Activated T-cell treated with anti-CD3 and anti-CD28 coated beads, Interleukin-2, amount 50 U/mL, for 72 hours (primary cell): Measurements from ENCODE around the gene EZR. TPM values are rescaled to one million over a fixed set of nuclear protein-coding genes. Genes with fewer than 3 reads are reported as not detected.

Source experiments
- ATAC-seq, 2 donors: fragments of 150-1000 bp; cut with Tn5 transposase; replicated peaks in 1 of 2; 2 replicates each; pipeline ENCODE4 v1.10.0; 2021; ENCODE audit warnings: moderate library complexity in 2 of 2, mild to moderate bottlenecking in 1 of 2
- DNase-seq, 2 donors: peaks; one replicate each; pipeline ENCODE4 v3.0.0; 2021 to 2022; ENCODE audit warnings: mixed read lengths in 1 of 2
- H3K27ac Mint-ChIP-seq: one replicate; pipeline ENCODE4 v1.8.0; 2022; ENCODE audit warnings: mild to moderate bottlenecking, moderate library complexity, mixed read lengths
- H3K27me3 Mint-ChIP-seq: one replicate; pipeline ENCODE4 v1.8.0; 2022; ENCODE audit warnings: low read depth, mixed read lengths
- H3K36me3 Mint-ChIP-seq, 2 donors: one replicate each; pipeline ENCODE4 v1.8.0; 2022; ENCODE audit warnings: mixed read lengths in 2 of 2, mild to moderate bottlenecking in 1 of 2; ENCODE audit not compliant: insufficient read depth in 2 of 2
- H3K4me1 Mint-ChIP-seq: one replicate; pipeline ENCODE4 v1.8.0; 2022; ENCODE audit warnings: low read depth, mixed read lengths
- H3K4me3 Mint-ChIP-seq, 2 donors: one replicate each; pipeline ENCODE4 v1.8.0; 2022; ENCODE audit warnings: mild to moderate bottlenecking in 2 of 2, mixed read lengths in 2 of 2, moderate library complexity in 2 of 2
- H3K9me3 Mint-ChIP-seq, 2 donors: one replicate each; pipeline ENCODE4 v1.8.0; 2022; ENCODE audit warnings: mixed read lengths in 2 of 2
- total RNA-seq, 2 donors: library from RNA; stranded (reverse); gene quantifications; one replicate each; pipeline ENCODE4 v1.2.3, GENCODE V29; 2022

Gene EZR
- total RNA-seq, 2 donors from 2014 or later: 167 to 177 TPM

GRCh38 chr6:158780988-158781691 lies 38.0 kb downstream of the EZR start:
- no peaks in the 10 kb centered on the region for H3K27me3 Mint-ChIP-seq
- DNase-seq: no peak
- peak overlapping the region; percentile 31 for H3K27ac Mint-ChIP-seq
- peaks cover 14 to 59% of the 10 kb centered on the region in 2 donors for H3K36me3 Mint-ChIP-seq
- no peak overlapping the region for H3K4me3 Mint-ChIP-seq
- peaks cover 33% of the 10 kb centered on the region for H3K4me1 Mint-ChIP-seq
- H3K9me3 Mint-ChIP-seq: no peaks in the 10 kb centered on the region
- ATAC-seq: no peak

- no peaks in the 10 kb centered on the region for H3K9me3 Mint-ChIP-seq
- ATAC-seq (no peak), DNase-seq (no peak)
- no peak overlapping the region for H3K4me3 Mint-ChIP-seq
- H3K27me3 Mint-ChIP-seq: no peaks in the 10 kb centered on the region
- peaks cover 14 to 58% of the 10 kb centered on the region in 2 donors for H3K36me3 Mint-ChIP-seq
- peak overlapping the region; percentile 31 for H3K27ac Mint-ChIP-seq
- H3K4me1 Mint-ChIP-seq: peaks cover 34% of the 10 kb centered on the region
Observed at GRCh38 chr6:158780246-158780884, 38.8 kb downstream of the EZR start.

DNA sequence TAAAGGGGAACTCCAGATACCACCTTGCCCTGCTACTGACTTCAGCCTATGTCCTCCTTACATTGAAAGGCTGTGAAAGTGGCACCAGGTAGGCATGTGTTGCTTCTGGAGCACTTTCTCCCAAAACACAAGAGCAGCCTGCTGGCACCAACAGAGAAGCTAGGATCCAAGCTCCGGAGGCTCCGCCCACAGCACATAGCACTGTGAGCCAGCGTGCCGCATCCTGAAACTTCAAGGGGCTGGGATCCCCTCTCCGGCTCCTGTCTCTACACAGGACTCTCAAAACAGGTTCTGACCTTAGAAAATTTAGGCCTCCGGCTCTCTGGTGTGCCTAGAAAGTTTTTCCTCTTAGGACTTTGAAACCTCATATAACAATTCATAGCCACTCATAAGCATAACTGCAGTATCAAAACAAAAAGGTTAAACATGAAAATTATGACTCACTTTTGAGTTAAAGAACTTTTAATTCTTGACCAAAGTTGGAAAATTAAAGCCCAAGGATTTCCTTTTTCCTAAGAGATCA lies 41.1 kb downstream of the EZR start:
- no peak overlapping the region for H3K4me3 Mint-ChIP-seq
- H3K27me3 Mint-ChIP-seq: no peaks in the 10 kb centered on the region
- ATAC-seq (no peak), DNase-seq (no peak)
- H3K4me1 Mint-ChIP-seq: peaks cover 55% of the 10 kb centered on the region
- H3K27ac Mint-ChIP-seq: peak overlapping the region; percentile 58
- no peaks in the 10 kb centered on the region for H3K9me3 Mint-ChIP-seq
- peaks cover 15 to 45% of the 10 kb centered on the region in 2 donors for H3K36me3 Mint-ChIP-seq

DNA sequence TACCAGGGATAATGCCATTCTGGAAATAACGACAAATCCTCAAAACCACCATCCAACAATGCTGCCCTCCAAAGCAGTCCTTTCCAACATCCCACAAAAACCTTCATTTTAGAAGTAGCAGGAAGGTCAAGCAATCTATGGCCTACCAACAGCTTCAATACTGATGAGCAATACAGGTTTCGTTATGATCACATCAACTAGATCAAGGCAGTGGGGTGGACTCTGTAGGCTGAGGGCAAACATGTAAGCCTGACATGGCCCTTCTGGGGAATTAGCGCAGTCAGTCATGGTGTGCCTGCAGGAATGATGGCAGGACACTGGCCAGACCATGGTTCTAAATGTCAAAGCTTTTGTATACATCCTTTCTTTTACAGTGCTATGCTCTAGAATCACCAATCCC lies 41.7 kb downstream of the EZR start:
- no peak for DNase-seq
- peak overlapping the region; percentile 63 for H3K27ac Mint-ChIP-seq

DNA sequence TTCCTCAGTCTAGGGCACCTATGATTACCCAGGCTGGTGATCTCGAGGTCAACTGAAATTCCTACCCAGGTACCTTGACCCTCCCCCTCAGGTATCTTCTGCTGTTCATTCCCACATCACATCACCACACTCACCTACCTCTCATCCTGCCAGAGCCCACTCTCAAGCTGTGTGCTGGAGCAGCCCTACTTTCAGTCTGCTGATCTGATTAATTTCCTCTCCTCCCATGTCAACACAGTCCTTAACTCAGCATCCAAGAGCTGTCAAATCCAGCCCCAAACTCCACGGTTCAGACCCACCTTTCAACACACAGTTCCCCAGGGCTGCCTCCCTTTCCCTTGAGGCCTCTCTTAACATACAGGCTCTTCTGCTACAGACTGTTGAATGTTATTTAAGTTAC lies 42.4 kb downstream of the EZR start:
- Mint-ChIP-seq H3K9me3 (no peaks in the 10 kb centered on the region), H3K36me3 (peaks cover 17 to 37% of the 10 kb centered on the region in 2 donors), H3K27ac (peak overlapping the region; percentile 63), H3K27me3 (no peaks in the 10 kb centered on the region), H3K4me1 (peaks cover 62% of the 10 kb centered on the region), H3K4me3 (no peak overlapping the region)
- no peak for ATAC-seq
- DNase-seq: no peak

More for the DNA sequence above, 41.7 kb downstream of the EZR start:
- H3K9me3 Mint-ChIP-seq: no peaks in the 10 kb centered on the region
- H3K27me3 Mint-ChIP-seq: no peaks in the 10 kb centered on the region
- H3K4me1 Mint-ChIP-seq: peaks cover 56% of the 10 kb centered on the region
- no peak overlapping the region for H3K4me3 Mint-ChIP-seq
- peaks cover 15 to 41% of the 10 kb centered on the region in 2 donors for H3K36me3 Mint-ChIP-seq
- ATAC-seq: peak in 1 of 2 donors; percentile 24

DNA sequence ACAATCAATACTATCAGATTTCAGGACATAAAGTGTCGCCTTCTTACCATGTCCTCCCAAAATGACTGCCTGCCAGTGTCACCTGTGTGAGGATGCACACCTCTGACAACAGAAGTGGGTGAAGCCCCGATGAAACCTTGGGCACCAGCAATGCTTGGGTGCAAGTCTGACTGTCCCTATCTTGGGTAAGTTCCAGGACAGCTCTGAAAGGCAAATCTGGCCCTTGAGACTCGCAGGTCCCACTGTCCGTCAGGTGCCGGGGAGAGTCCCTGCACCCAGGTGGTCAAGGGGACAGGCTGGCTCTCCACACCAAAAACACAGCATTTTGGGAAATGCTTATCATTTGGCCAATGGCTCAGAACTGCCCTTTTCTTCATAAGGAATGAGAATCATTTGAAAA lies 43.3 kb downstream of the EZR start:
- DNase-seq (no peak), ATAC-seq (no peak)
- no peak overlapping the region for H3K4me3 Mint-ChIP-seq
- H3K27me3 Mint-ChIP-seq: no peaks in the 10 kb centered on the region
- no peak overlapping the region for H3K27ac Mint-ChIP-seq
- H3K4me1 Mint-ChIP-seq: peaks cover 71% of the 10 kb centered on the region
- H3K36me3 Mint-ChIP-seq: peaks cover 17 to 38% of the 10 kb centered on the region in 2 donors
- H3K9me3 Mint-ChIP-seq: no peaks in the 10 kb centered on the region

DNA sequence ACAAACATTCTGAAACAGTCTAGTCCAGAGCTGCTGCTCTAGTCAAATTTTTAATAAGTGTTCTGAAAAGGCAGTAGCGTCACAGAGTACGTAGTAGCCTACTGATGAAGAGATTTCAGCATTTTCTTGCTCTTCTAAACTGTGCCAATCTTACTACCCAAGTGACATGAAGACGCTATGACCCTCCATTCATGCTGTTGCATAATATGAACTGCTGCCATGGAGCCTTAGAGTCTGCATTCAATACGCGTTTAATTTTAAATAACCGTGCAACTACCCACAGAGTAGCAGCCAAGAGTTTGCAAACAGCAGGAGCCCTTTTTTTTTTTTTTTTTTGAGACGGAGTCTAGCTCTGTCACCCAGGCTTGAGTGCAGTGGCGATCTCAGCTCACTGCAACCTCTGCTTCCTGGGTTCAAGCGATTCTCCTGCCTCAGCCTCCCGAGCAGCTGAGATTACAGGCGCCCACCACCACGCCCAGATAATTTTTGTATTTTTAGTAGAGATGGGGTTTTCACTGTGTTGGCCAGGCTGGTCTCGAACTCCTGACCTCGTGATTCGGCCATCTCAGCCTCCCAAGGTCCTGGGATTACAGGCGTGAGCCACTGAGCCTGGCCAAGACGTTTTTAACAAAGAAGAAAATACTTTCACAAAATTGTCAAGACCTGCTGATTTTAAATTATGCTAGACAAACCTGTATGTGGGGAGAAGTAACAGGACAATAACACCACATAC lies 44.3 kb downstream of the EZR start:
- no peak overlapping the region for H3K27ac Mint-ChIP-seq
- H3K4me1 Mint-ChIP-seq: peaks cover 71% of the 10 kb centered on the region
- H3K9me3 Mint-ChIP-seq: no peaks in the 10 kb centered on the region
- no peak for DNase-seq
- H3K4me3 Mint-ChIP-seq: no peak overlapping the region
- H3K27me3 Mint-ChIP-seq: no peaks in the 10 kb centered on the region
- peaks cover 21 to 42% of the 10 kb centered on the region in 2 donors for H3K36me3 Mint-ChIP-seq
- no peak for ATAC-seq

- peaks cover 73% of the 10 kb centered on the region for H3K4me1 Mint-ChIP-seq
- no peak overlapping the region for H3K4me3 Mint-ChIP-seq
- H3K27ac Mint-ChIP-seq: peak overlapping the region; percentile 90
- ATAC-seq: no peak
- H3K36me3 Mint-ChIP-seq: peaks cover 23 to 44% of the 10 kb centered on the region in 2 donors
- no peak for DNase-seq
- no peaks in the 10 kb centered on the region for H3K27me3 Mint-ChIP-seq
- H3K9me3 Mint-ChIP-seq: no peaks in the 10 kb centered on the region
Observed at GRCh38 chr6:158773581-158774449, 45.4 kb downstream of the EZR start.

- no peak for ATAC-seq
- H3K36me3 Mint-ChIP-seq: peaks cover 23 to 43% of the 10 kb centered on the region in 2 donors
- DNase-seq: no peak
- no peak overlapping the region for H3K4me3 Mint-ChIP-seq
- peaks cover 73% of the 10 kb centered on the region for H3K4me1 Mint-ChIP-seq
- no peaks in the 10 kb centered on the region for H3K27me3 Mint-ChIP-seq
- H3K9me3 Mint-ChIP-seq: no peaks in the 10 kb centered on the region
- H3K27ac Mint-ChIP-seq: peak overlapping the region; percentile 90
Observed at GRCh38 chr6:158772851-158773371, 46.3 kb downstream of the EZR start.

DNA sequence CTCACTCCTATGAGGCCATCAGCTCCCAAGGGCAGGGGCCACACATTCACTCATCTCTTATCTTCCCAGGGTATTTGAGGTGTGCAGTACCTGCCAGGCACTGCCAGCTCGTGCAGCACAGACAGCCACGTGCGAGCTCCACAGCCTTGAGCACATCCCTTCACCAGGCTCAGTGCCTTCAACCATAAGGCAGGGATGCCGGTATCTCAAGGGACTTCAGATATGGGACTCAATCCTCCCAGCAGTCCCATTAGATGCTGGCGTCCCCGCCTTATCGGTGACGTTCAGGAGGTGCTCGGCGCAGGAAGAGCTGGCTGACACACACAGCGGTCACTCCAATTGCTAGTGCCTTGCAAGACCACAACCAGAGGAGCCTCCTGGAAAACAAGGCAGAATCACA lies 47.0 kb downstream of the EZR start:
- no peaks in the 10 kb centered on the region for H3K27me3 Mint-ChIP-seq
- H3K9me3 Mint-ChIP-seq: no peaks in the 10 kb centered on the region
- H3K36me3 Mint-ChIP-seq: peaks cover 23 to 44% of the 10 kb centered on the region in 2 donors
- H3K4me3 Mint-ChIP-seq: no peak overlapping the region
- peak overlapping the region; percentile 55 for H3K27ac Mint-ChIP-seq
- no peak for ATAC-seq
- DNase-seq: no peak
- H3K4me1 Mint-ChIP-seq: peaks cover 66% of the 10 kb centered on the region

DNA sequence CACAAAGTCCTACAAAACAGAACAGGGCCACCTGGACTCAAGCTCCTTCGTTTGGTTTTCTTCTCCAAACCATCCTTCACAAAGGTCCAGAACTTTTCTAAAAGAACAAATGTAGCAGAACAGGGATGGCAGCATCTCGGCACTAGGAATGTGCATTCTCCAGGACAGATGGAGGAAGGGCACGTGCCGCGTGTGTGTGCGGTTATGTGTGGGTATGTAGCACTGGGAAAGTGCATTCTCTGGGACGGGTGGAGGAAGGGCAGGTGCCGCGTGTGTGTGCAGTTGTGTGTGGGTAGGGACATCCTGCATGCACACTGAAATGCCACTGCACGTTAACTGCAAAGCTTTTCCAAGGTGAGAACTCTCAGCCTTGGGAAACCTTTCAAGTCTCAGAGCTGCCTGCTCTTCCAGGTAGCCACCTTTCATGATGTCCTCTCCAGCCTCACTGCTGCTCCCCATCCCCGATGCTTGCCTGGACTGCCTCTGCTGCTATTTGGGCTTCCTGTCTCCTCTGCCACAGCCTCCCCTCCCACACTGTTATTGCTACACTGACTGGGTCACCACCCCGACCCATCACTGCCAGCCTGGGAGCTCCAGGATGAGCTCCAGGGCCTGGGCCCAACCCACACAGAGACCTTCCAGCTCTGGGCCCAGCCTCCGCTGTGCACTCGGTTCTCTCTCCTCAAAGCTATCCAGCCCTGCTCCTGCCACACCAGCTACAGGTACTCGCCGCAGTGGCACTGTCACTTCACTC lies 47.6 kb downstream of the EZR start:
- peak overlapping the region; percentile 76 for H3K27ac Mint-ChIP-seq
- H3K27me3 Mint-ChIP-seq: no peaks in the 10 kb centered on the region
- no peak for DNase-seq
- H3K36me3 Mint-ChIP-seq: peaks cover 20 to 41% of the 10 kb centered on the region in 2 donors
- peak; percentile 2 to 4 for ATAC-seq
- H3K4me3 Mint-ChIP-seq: no peak overlapping the region
- peaks cover 60% of the 10 kb centered on the region for H3K4me1 Mint-ChIP-seq
- no peaks in the 10 kb centered on the region for H3K9me3 Mint-ChIP-seq
